Measurements from ENCODE around the gene UCP2.

UCP2 gene

DNA sequence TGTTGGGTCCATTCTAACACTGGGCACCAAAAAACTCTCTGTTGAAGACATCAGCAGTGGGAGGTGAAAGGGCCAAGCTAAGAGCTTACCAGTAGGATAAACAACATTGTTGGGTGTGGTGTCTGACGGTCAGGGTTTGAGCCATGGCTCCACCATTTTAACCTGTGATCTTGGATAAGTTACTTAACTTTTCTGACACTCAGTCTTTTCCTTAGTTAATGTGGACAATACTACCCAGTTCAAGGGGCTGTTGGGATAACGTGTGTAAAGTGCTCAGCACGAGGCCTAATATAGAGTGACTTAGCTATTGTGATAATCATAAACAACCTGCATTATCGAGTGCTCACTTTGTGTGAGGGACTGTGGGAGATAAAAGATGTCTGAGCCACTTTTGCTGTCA, 20.2 kb upstream of the UCP2 start:
- DNase-seq (ENCODE audit: low read depth) = no peak
- TF ChIP-seq MAX (IDR thresholded peaks at IDR 0.05; ENCODE audit: low read depth, low read length) = no peak
- TF ChIP-seq, protein P1, sequence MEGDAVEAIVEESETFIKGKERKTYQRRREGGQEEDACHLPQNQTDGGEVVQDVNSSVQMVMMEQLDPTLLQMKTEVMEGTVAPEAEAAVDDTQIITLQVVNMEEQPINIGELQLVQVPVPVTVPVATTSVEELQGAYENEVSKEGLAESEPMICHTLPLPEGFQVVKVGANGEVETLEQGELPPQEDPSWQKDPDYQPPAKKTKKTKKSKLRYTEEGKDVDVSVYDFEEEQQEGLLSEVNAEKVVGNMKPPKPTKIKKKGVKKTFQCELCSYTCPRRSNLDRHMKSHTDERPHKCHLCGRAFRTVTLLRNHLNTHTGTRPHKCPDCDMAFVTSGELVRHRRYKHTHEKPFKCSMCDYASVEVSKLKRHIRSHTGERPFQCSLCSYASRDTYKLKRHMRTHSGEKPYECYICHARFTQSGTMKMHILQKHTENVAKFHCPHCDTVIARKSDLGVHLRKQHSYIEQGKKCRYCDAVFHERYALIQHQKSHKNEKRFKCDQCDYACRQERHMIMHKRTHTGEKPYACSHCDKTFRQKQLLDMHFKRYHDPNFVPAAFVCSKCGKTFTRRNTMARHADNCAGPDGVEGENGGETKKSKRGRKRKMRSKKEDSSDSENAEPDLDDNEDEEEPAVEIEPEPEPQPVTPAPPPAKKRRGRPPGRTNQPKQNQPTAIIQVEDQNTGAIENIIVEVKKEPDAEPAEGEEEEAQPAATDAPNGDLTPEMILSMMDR (IDR thresholded peaks at IDR 0.05; ENCODE audit: low read depth, low read length) = no peak
- TF ChIP-seq POLR2A (IDR thresholded peaks at IDR 0.05; ENCODE audit: extremely low read depth, insufficient read length) = no peak
- no peak for TF ChIP-seq MYC (IDR thresholded peaks at IDR 0.05; ENCODE audit: low read depth, low read length)
- H3K4me3 ChIP-seq (ENCODE audit: low read depth, low read length) = no peak overlapping the region

GRCh38 chr11:74001822-74002286, 19.2 kb upstream of the UCP2 start:
- TF ChIP-seq, protein P1 (IDR thresholded peaks at IDR 0.05; ENCODE audit: low read depth, low read length) = no peak
- no peak for TF ChIP-seq MAX (IDR thresholded peaks at IDR 0.05; ENCODE audit: low read depth, low read length)
- no peak for TF ChIP-seq MYC (IDR thresholded peaks at IDR 0.05; ENCODE audit: low read depth, low read length)
- no peak for TF ChIP-seq POLR2A (IDR thresholded peaks at IDR 0.05; ENCODE audit: extremely low read depth, insufficient read length)
- H3K4me3 ChIP-seq (ENCODE audit: low read depth, low read length) = no peak overlapping the region
- no peak for DNase-seq (ENCODE audit: low read depth)

- DNase-seq (ENCODE audit: low read depth) = no peak
- TF ChIP-seq MAX (IDR thresholded peaks at IDR 0.05; ENCODE audit: low read depth, low read length) = no peak
- no peak for TF ChIP-seq MYC (IDR thresholded peaks at IDR 0.05; ENCODE audit: low read depth, low read length)
- TF ChIP-seq, protein P1 (IDR thresholded peaks at IDR 0.05; ENCODE audit: low read depth, low read length) = no peak
- no peak for TF ChIP-seq POLR2A (IDR thresholded peaks at IDR 0.05; ENCODE audit: extremely low read depth, insufficient read length)
Measured at GRCh38 chr11:74000307-74001133, 17.9 kb upstream of the UCP2 start.

GRCh38 chr11:73999581-74000306, 17.1 kb upstream of the UCP2 start:
- no peak for DNase-seq (ENCODE audit: low read depth)
- TF ChIP-seq POLR2A (IDR thresholded peaks at IDR 0.05; ENCODE audit: extremely low read depth, insufficient read length) (no peak), MAX (IDR thresholded peaks at IDR 0.05; ENCODE audit: low read depth, low read length) (no peak), MYC (IDR thresholded peaks at IDR 0.05; ENCODE audit: low read depth, low read length) (no peak)
- TF ChIP-seq, protein P1 (IDR thresholded peaks at IDR 0.05; ENCODE audit: low read depth, low read length) = no peak
- no peak overlapping the region for H3K4me3 ChIP-seq (ENCODE audit: low read depth, low read length)

More at GRCh38 chr11:74000307-74001133, 17.9 kb upstream of the UCP2 start:
- H3K4me3 ChIP-seq (ENCODE audit: low read depth, low read length) = no peak overlapping the region

GRCh38 chr11:73998846-73999575, 16.4 kb upstream of the UCP2 start:
- H3K4me3 ChIP-seq (ENCODE audit: low read depth, low read length) = no peak overlapping the region
- no peak for DNase-seq (ENCODE audit: low read depth)
- no peak for TF ChIP-seq POLR2A (IDR thresholded peaks at IDR 0.05; ENCODE audit: extremely low read depth, insufficient read length)
- TF ChIP-seq, protein P1 (IDR thresholded peaks at IDR 0.05; ENCODE audit: low read depth, low read length) = no peak
- no peak for TF ChIP-seq MAX (IDR thresholded peaks at IDR 0.05; ENCODE audit: low read depth, low read length)
- no peak for TF ChIP-seq MYC (IDR thresholded peaks at IDR 0.05; ENCODE audit: low read depth, low read length)

Measured in NB4 (cell line).